Fibroblast of gingiva (primary cell): Measurements from ENCODE around the gene CHRM4.

Source experiments
- DNase-seq: peaks from one replicate; pipeline ENCODE4 v3.0.0-alpha.2; 2011; ENCODE audit warnings: low read depth

The CHRM4 gene

GRCh38 chr11:46391578-46392420 lies at the start of gene CHRM4:
CHRM4 (minus strand) TSS chr11:46391776; CDS start chr11:46386557, 5,219 bp downstream.
- no peak for DNase-seq

- DNase-seq, result no peak
These were observed 46.6 kb upstream of the CHRM4 start for GRCh38 chr11:46438211-46438610.

DNA sequence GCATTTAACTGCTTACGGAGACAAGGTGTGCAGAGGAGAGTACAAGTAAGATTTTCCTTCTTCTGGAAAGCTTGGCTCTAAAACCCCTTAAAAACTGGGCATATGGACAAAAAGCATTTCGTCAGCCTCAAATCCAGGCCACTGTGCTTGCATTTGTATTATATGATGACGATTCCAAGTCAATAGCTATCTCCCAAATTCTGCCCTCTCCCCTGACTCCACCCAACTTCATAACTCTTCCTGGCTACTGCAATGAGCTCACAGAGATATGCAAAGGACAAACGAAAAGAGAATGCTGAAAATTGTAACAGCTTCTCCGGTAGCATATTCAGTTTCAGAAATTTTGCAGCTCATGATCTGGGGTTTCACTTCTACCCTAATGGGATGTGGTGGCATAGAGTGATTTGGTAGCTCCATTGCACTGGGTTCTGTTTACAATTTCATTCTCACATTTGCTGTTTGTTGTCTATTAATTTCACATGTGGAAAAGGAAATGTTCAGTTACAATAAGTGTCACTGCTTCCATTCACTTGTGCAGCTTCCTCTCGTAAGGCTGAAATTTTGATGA lies 45.6 kb upstream of the CHRM4 start:
- DNase-seq, result no peak

DNA sequence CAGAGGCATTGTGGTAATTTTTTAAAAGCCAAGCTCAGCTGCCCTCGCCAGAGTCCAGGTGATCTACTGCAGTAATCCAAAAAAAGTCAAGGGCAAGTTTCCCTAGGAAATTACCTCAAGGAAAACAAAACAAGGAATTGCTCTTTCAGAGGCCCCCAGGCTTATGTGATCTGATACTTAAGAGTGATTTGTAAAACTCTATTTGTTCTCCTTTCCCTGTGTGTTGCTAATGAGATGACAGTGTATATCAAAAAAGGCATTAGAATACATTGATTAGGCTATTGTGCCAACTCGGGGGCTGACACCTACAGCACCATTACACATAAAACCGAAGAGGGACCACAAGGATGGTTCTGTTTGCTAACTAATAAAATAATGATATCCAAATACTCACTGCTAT lies 44.5 kb upstream of the CHRM4 start:
- DNase-seq, result no peak

GRCh38 chr11:46435679-46436078 lies 44.1 kb upstream of the CHRM4 start:
- DNase-seq, result no peak

- DNase-seq, result peak; percentile 60
These were observed 39.6 kb upstream of the CHRM4 start for GRCh38 chr11:46431211-46431610.

DNA sequence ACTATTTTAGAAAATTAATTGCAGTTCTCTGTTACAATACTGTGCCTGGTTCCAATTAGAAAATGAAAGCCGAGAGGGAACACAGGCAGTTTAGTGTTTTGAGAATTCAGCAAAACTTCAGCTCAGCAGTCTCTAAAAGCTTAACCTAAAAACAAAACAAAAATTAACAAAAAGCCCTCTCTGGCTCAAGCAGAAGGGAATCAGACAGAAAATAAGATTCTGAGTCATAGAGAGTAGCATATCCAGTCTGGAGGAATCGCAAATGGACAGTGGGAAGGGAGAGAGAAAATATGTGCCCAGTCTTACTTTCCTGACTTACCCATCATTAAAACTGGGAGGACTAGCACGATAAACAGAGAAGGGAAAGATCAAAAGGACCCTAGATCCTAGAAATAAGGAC lies 38.1 kb upstream of the CHRM4 start:
- peak; percentile 39 for DNase-seq

- no peak for DNase-seq
These were observed 35.8 kb upstream of the CHRM4 start for GRCh38 chr11:46427364-46427763.

- DNase-seq, result no peak
These were observed 34.8 kb upstream of the CHRM4 start for GRCh38 chr11:46426233-46426991.

DNA sequence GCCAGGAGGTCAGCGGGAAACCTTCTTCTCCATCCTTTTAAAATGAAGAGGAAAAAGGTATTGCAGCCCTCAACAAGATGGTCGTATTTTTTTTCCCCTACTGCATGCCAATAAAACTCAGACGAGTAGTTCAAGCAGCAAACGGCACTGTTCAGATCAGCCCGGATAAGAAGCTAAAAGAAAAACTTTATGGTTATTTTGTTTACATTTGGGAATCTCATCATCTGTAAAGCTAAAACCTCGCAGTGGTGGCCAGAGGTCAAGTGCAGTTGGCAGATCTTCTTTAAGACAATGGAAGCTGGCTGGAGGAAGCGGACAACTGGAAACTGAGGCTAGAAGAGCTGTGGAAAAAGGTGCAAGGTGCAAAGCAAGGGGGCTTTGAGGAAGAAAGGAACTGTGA lies 31.0 kb upstream of the CHRM4 start:
- DNase-seq, result no peak

DNA sequence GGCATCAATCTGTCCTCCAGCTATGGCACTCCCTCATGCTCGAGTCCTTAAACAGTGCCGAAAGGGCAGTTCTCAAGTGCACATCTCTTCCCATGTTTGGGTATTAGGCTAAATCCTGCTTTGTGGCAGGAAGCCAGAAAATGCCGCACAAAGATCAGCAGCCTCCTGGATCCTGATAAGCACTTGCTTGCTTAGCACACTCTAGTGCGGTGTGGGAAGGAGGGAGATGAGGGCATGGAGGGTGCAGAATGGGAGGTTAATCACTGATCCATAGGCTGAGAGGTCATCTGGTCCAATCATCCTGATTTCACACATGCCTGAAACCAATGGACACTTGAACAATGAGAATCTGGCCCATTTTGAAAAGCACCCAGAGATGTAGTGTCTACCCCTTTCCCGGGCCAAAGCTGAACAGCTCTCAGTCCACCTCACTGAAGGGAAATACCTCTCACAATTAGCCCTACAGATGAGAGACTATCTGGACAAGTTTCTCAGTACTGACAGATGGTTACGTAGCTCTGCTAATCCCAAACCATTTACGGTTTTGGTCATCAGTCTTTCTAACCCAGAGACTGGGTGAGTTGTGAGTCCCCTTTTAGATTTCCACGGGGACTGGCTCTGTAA lies 29.8 kb upstream of the CHRM4 start:
- DNase-seq, result no peak

GRCh38 chr11:46420513-46420912 lies 28.9 kb upstream of the CHRM4 start:
- no peak for DNase-seq

DNA sequence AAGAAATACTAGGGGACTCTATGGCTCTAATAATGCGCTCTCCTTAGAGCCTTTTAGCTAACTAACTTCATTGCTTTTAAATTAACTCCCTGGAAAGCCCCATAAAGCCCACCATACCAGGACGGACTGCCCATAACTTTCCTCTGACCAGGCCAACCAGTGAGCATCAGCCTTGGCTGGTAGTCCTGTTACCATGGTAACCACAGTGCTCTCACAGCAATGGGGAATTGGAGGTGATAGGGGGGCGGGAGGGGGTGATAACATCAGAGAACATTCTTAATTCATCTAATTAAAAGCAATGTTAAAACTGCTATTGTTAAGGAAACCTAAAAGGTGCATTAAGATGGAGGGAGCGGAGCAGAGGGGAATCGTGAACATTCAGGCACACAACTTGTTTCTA lies 27.2 kb upstream of the CHRM4 start:
- no peak for DNase-seq

DNA sequence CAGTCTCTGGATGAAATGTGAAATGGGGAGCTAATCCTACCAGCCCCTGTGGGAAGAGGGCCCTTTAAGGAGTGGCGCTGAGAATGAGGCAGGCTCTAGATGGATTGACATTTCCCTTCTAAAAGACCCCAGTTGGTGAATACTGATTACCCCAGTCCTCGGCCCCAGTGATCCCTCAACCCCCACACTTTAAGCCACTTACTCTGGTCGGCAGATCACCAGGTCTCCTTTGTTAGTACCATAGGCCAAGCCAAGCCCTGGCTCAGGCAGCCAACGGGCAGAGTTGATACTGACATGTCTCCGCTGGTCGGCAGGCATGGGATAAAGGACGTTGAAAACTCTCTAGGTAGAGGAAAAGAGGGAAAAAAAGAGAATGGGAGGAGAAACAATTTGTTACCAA lies 26.1 kb upstream of the CHRM4 start:
- DNase-seq, result no peak

- no peak for DNase-seq
These were observed 23.3 kb upstream of the CHRM4 start for GRCh38 chr11:46414879-46415278.

- no peak for DNase-seq
These were observed 22.9 kb upstream of the CHRM4 start for GRCh38 chr11:46414466-46414796.

DNA sequence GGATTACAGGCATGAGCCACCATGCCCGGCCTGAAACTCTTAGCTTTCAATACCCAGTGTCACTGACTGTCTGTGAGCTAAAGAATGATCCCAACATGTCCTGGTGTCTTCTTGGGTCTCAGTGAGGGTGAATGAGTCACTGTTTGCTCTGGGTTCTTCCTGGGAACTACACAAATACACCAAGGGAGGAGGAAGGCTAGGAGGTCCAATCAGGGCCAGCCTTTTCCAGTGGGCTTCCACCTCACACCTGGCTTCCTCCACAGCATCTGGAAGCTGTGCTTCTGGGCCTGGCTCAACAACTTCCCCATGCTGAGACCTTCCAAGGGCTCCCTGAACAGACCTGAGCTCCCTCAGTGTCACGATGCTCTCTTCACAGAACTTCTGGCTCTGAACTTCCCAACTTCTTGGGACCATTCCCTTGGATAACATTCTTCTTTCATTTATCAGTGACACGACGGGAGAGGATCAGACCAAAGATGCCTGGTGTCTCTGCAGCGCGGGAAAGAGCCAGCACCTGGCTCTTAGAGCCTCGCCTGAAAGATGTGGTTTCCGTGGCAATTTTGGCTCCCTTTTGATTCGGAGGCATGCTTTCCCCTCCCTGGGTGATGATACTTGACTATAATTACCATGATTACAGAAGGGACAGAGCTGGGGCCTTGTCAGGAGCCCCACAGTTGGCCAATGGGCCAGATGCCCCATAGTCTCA lies 22.3 kb upstream of the CHRM4 start:
- DNase-seq, result no peak

GRCh38 chr11:46410021-46410420 lies 18.4 kb upstream of the CHRM4 start:
- no peak for DNase-seq

DNA sequence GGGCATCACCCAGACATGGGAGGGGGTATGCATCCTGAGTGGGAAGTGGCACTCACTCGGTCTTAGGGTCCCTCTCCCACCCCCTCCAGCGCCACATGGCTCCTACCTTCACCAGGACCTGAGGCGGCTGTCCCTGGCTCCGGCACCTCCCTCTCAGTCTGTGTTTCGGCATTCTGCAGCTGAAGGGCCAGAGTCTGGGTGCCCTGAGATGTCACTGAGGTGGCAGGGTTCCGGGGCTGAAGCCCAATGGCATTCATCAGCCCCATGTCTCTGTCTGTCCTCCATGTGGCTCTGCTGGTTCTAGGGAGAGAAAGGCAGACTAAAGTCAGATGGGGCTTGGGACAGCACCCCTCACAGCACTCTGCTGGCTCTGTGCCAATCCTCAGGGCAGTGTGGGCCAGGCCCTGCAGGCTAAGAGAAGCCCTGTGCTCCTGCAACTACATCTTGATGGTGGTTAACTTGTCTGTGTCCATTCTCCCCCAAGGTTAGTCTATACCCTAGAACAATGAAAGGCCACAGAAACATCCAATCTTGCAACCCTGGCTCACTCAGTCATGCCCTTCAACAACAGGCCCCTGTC lies 16.9 kb upstream of the CHRM4 start:
- no peak for DNase-seq

- no peak for DNase-seq
These were observed 16.1 kb upstream of the CHRM4 start for GRCh38 chr11:46407635-46408034.

DNA sequence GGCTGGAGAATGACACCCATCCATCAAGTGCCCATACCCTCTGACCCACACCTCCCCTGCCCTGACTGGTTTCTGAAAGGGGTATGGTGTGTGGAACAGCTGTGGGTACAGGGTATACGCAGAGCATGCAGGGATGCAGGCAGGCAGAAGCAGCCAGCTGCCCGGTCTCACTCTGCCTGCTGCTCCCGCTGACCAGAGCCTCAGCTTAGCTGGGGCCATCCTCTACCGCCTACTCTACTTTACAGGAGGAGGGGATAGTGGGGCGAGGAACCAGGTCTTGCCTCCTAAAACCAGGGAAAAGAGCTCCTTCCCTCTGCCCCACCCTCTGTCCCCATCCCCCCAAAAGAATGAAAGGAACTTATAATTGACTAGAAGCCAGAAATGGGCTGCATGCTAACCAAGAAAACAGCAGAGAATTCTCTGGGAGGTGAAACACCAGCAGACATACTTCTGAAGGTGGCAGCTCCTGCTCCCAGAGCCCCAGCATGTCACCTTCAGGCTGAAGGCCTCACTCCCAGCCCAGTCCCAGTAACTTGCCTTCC lies 13.0 kb upstream of the CHRM4 start:
- no peak for DNase-seq
